ENCODE measurements around the gene RNF44. TPM values are rescaled to one million over a fixed set of nuclear protein-coding genes. Genes with fewer than 3 reads are reported as not detected.
A peak's percentile ranks its signal among the peaks of the same experiment; 100 is the strongest.

The RNF44 gene
- total RNA-seq, 1 donor from 2014 or later = 103 TPM

- no peaks in the 10 kb centered on the region for H3K9me3 Mint-ChIP-seq (ENCODE audit: unreplicated experiment)
- TF ChIP-seq CTCF (IDR thresholded peaks at IDR 0.05; ENCODE audit: unreplicated experiment) = no peak
- peaks cover 39% of the 10 kb centered on the region for H3K4me1 Mint-ChIP-seq (ENCODE audit: unreplicated experiment)
- peaks cover 7% of the 10 kb centered on the region for H3K36me3 Mint-ChIP-seq (ENCODE audit: low read depth, unreplicated experiment)
- no peak for DNase-seq (ENCODE audit: low spot score)
- H3K27ac Mint-ChIP-seq (ENCODE audit: unreplicated experiment) = no peak overlapping the region
- H3K4me3 Mint-ChIP-seq (ENCODE audit: unreplicated experiment) = no peak overlapping the region
- peaks cover 10% of the 10 kb centered on the region for H3K27me3 Mint-ChIP-seq (ENCODE audit: unreplicated experiment)
These were observed 6.0 kb downstream of the RNF44 start for GRCh38 chr5:176530983-176531901.

- no peak overlapping the region for H3K4me3 Mint-ChIP-seq (ENCODE audit: unreplicated experiment)
- peaks cover 7% of the 10 kb centered on the region for H3K36me3 Mint-ChIP-seq (ENCODE audit: low read depth, unreplicated experiment)
These were observed 6.7 kb downstream of the RNF44 start for GRCh38 chr5:176530393-176530982.

GRCh38 chr5:176529741-176530141, 7.5 kb downstream of the RNF44 start:
- Mint-ChIP-seq H3K27ac (ENCODE audit: unreplicated experiment) (peak overlapping the region; percentile 61), H3K27me3 (ENCODE audit: unreplicated experiment) (peaks cover 5% of the 10 kb centered on the region), H3K4me3 (ENCODE audit: unreplicated experiment) (no peak overlapping the region), H3K4me1 (ENCODE audit: unreplicated experiment) (peaks cover 26% of the 10 kb centered on the region), H3K9me3 (ENCODE audit: unreplicated experiment) (no peaks in the 10 kb centered on the region), H3K36me3 (ENCODE audit: low read depth, unreplicated experiment) (peaks cover 1% of the 10 kb centered on the region)
- TF ChIP-seq CTCF (IDR thresholded peaks at IDR 0.05; ENCODE audit: unreplicated experiment) = no peak
- no peak for DNase-seq (ENCODE audit: low spot score)

More at GRCh38 chr5:176530393-176530982, 6.7 kb downstream of the RNF44 start:
- peaks cover 33% of the 10 kb centered on the region for H3K4me1 Mint-ChIP-seq (ENCODE audit: unreplicated experiment)
- no peak overlapping the region for H3K27ac Mint-ChIP-seq (ENCODE audit: unreplicated experiment)
- no peak for TF ChIP-seq CTCF (IDR thresholded peaks at IDR 0.05; ENCODE audit: unreplicated experiment)
- H3K9me3 Mint-ChIP-seq (ENCODE audit: unreplicated experiment) = no peaks in the 10 kb centered on the region
- H3K27me3 Mint-ChIP-seq (ENCODE audit: unreplicated experiment) = peaks cover 8% of the 10 kb centered on the region
- no peak for DNase-seq (ENCODE audit: low spot score)

- no peak for TF ChIP-seq CTCF (IDR thresholded peaks at IDR 0.05; ENCODE audit: unreplicated experiment)
- no peak for DNase-seq (ENCODE audit: low spot score)
- H3K36me3 Mint-ChIP-seq (ENCODE audit: low read depth, unreplicated experiment) = no peaks in the 10 kb centered on the region
- peak overlapping the region; percentile 61 for H3K27ac Mint-ChIP-seq (ENCODE audit: unreplicated experiment)
- H3K4me3 Mint-ChIP-seq (ENCODE audit: unreplicated experiment) = no peak overlapping the region
- H3K27me3 Mint-ChIP-seq (ENCODE audit: unreplicated experiment) = peaks cover 4% of the 10 kb centered on the region
- peaks cover 21% of the 10 kb centered on the region for H3K4me1 Mint-ChIP-seq (ENCODE audit: unreplicated experiment)
- no peaks in the 10 kb centered on the region for H3K9me3 Mint-ChIP-seq (ENCODE audit: unreplicated experiment)
These were observed 8.0 kb downstream of the RNF44 start for GRCh38 chr5:176529116-176529740.
